Femur (tissue), 1 donor: ENCODE results near the gene BCAS1.

Experiments
- DNase-seq: peaks from one replicate; pipeline ENCODE4 v3.0.0-alpha.2; 2017

The BCAS1 gene

GRCh38 chr20:54047048-54047447 is 23.3 kb downstream of the BCAS1 start:
- DNase-seq, result no peak

- no peak for DNase-seq
Observed at GRCh38 chr20:54044156-54044555, 26.2 kb downstream of the BCAS1 start.

- no peak for DNase-seq
Observed at GRCh38 chr20:54043076-54043967, 27.1 kb downstream of the BCAS1 start.

- DNase-seq, result no peak
Observed at GRCh38 chr20:54042021-54042420, 28.4 kb downstream of the BCAS1 start.

- no peak for DNase-seq
Observed at GRCh38 chr20:54041336-54041735, 29.1 kb downstream of the BCAS1 start.

GRCh38 chr20:54040531-54040930 is 29.9 kb downstream of the BCAS1 start:
- no peak for DNase-seq

- DNase-seq, result no peak
Observed at GRCh38 chr20:54038961-54039360, 31.4 kb downstream of the BCAS1 start.

- no peak for DNase-seq
Observed at GRCh38 chr20:54037525-54037924, 32.9 kb downstream of the BCAS1 start.

GRCh38 chr20:54029643-54030042 is 40.8 kb downstream of the BCAS1 start:
- DNase-seq, result no peak

- no peak for DNase-seq
Observed at GRCh38 chr20:54029176-54029575, 41.2 kb downstream of the BCAS1 start.

- no peak for DNase-seq
Observed at GRCh38 chr20:54028276-54029011, 42.0 kb downstream of the BCAS1 start.

- no peak for DNase-seq
Observed at GRCh38 chr20:54027704-54028103, 42.7 kb downstream of the BCAS1 start.

GRCh38 chr20:54026295-54027064 is 43.9 kb downstream of the BCAS1 start:
- DNase-seq, result no peak

GRCh38 chr20:54025251-54025771 is 45.1 kb downstream of the BCAS1 start:
- DNase-seq, result no peak

- DNase-seq, result no peak
Observed at GRCh38 chr20:54023406-54023805, 47.0 kb downstream of the BCAS1 start.

- no peak for DNase-seq
Observed at GRCh38 chr20:54021446-54022235, 48.8 kb downstream of the BCAS1 start.

- no peak for DNase-seq
Observed at GRCh38 chr20:54020868-54021267, 49.5 kb downstream of the BCAS1 start.

GRCh38 chr20:54020348-54020747 is 50.0 kb downstream of the BCAS1 start:
- no peak for DNase-seq

- DNase-seq, result no peak
Observed at GRCh38 chr20:54019585-54019984, 50.8 kb downstream of the BCAS1 start.

GRCh38 chr20:54019127-54019526 is 51.3 kb downstream of the BCAS1 start:
- no peak for DNase-seq

GRCh38 chr20:54017846-54018245 is 52.5 kb downstream of the BCAS1 start:
- DNase-seq, result no peak

GRCh38 chr20:54015496-54015895 is 54.9 kb downstream of the BCAS1 start:
- DNase-seq, result no peak
